ENCODE data around the gene KYNU.

Gene KYNU

GRCh38 chr2:142973160-142973821 lies 95.8 kb downstream of the KYNU start:
- DNase-seq: no peak

GRCh38 chr2:142973822-142974207 lies 96.4 kb downstream of the KYNU start:
- DNase-seq: no peak

GRCh38 chr2:142974288-142975024 lies 97.0 kb downstream of the KYNU start:
- DNase-seq: no peak

- no peak for DNase-seq
Observed at GRCh38 chr2:142975239-142975638, 97.8 kb downstream of the KYNU start.

- peak; percentile 11 for DNase-seq
Observed at GRCh38 chr2:142980246-142981068, 103.0 kb downstream of the KYNU start.

- no peak for DNase-seq
Observed at GRCh38 chr2:142981069-142981378, 103.6 kb downstream of the KYNU start.

- DNase-seq: no peak
Observed at GRCh38 chr2:142981756-142982155, 104.3 kb downstream of the KYNU start.

- no peak for DNase-seq
Observed at GRCh38 chr2:142983174-142983573, 105.7 kb downstream of the KYNU start.

GRCh38 chr2:142984657-142985056 lies 107.2 kb downstream of the KYNU start:
- no peak for DNase-seq

- DNase-seq: no peak
Observed at GRCh38 chr2:142987044-142987443, 109.6 kb downstream of the KYNU start.

- DNase-seq: peak; percentile 8
Observed at GRCh38 chr2:142989273-142990204, 112.1 kb downstream of the KYNU start.

GRCh38 chr2:142991295-142991694 lies 113.8 kb downstream of the KYNU start:
- no peak for DNase-seq

- no peak for DNase-seq
Observed at GRCh38 chr2:142992840-142993239, 115.4 kb downstream of the KYNU start.

GRCh38 chr2:142993771-142994170 lies 116.3 kb downstream of the KYNU start:
- no peak for DNase-seq

GRCh38 chr2:142994665-142995064 lies 117.2 kb downstream of the KYNU start:
- DNase-seq: no peak

GRCh38 chr2:142997231-142997630 lies 119.8 kb downstream of the KYNU start:
- DNase-seq: no peak

GRCh38 chr2:143000599-143000998 lies 123.1 kb downstream of the KYNU start:
- no peak for DNase-seq

- DNase-seq: no peak
Observed at GRCh38 chr2:143001501-143001900, 124.0 kb downstream of the KYNU start.

GRCh38 chr2:143015656-143016055 lies 138.2 kb downstream of the KYNU start:
- DNase-seq: no peak

- DNase-seq: no peak
Observed at GRCh38 chr2:143026411-143027054, 149.1 kb downstream of the KYNU start.

GRCh38 chr2:143029141-143029540 lies 151.7 kb downstream of the KYNU start:
- DNase-seq: no peak

GRCh38 chr2:143030127-143030526 lies 152.7 kb downstream of the KYNU start:
- no peak for DNase-seq
